HCT116 (cell line): ENCODE data around the gene ITIH1.

Experiments used
- ATF3 ChIP-seq: IDR thresholded peaks from 2 replicates; pipeline ENCODE4 v1.6.1; 2012
- CEBPB ChIP-seq: IDR thresholded peaks from 2 replicates; pipeline ENCODE4 v1.6.1; 2012; ENCODE audit warnings: low read depth
- CTCF ChIP-seq, 3 experiments: fragments of 200-600 bp in 1 of 3; sonication (generic) in 1 of 3; IDR thresholded peaks in 2 of 3; conservative IDR thresholded peaks in 1 of 3; 2 replicates each; pipeline ENCODE4 v1.5.1; 2012 to 2017; ENCODE audit warnings: low read depth in 2 of 3, low read length in 2 of 3, antibody characterized with exemption in 1 of 3, borderline replicate concordance in 1 of 3, control low read depth in 1 of 3, mild to moderate bottlenecking in 1 of 3, mixed read lengths in 1 of 3, mixed run types in 1 of 3, moderate library complexity in 1 of 3; ENCODE audit not compliant: insufficient read depth in 1 of 3
- EZH2 ChIP-seq: fragments of 200-600 bp; sonication (generic); IDR thresholded peaks from 2 replicates; pipeline ENCODE4 v1.6.1; 2017; ENCODE audit warnings: antibody characterized with exemption, mixed run types
- EZH2phosphoT487 ChIP-seq: fragments of 200-600 bp; IDR thresholded peaks from 2 replicates; pipeline ENCODE4 v1.6.1; 2018; ENCODE audit warnings: antibody characterized with exemption, borderline replicate concordance
- POLR2A ChIP-seq: IDR thresholded peaks from 2 replicates; pipeline ENCODE4 v1.7.0; 2011; ENCODE audit warnings: borderline replicate concordance; ENCODE audit not compliant: insufficient read depth, insufficient read length; ENCODE audit errors: extremely low read depth
- POLR2AphosphoS5 ChIP-seq: IDR thresholded peaks from 2 replicates; pipeline ENCODE4 v1.6.1; 2011; ENCODE audit warnings: mild to moderate bottlenecking, low read depth, low read length, moderate library complexity
- SP1 ChIP-seq: IDR thresholded peaks from 2 replicates; pipeline ENCODE4 v1.6.1; 2012; ENCODE audit warnings: low read depth
- ZNF274 ChIP-seq: fragments of 200-500 bp; sonication (Bioruptor generic); IDR thresholded peaks from 2 replicates; pipeline ENCODE4 v1.6.1; 2014; ENCODE audit warnings: mild to moderate bottlenecking, low read depth, low read length, inconsistent platforms

DNA sequence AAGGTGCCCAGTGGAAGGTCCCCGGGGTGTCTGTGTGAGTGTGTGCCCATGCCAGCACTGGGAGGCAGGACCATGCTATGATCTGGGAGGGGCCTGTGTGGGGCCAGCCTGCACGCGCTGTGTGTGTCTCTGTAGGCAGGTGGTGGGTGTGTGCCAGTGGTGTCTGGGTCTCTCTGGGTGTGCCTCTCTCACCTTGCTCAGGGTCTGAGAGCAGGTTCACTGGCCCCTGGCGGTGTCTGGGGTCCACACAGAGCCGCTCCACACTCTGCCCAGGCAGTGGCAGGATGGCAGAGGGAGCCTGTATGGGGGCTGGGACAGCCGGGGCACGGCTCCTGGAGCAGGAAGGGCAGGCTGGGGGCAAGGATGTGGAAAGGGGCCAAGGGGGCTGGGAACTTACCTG, 40.5 kb downstream of the ITIH1 start:
- no peak for TF ChIP-seq CTCF (IDR thresholded peaks at IDR 0.05 in 2 of 3, conservative IDR thresholded peaks at IDR 0.05 in 1 of 3; ENCODE audit: borderline replicate concordance in 1 of 3, insufficient read depth in 1 of 3, low read depth in 2 of 3, low read length in 2 of 3)
- TF ChIP-seq ZNF274, result no peak
- TF ChIP-seq EZH2phosphoT487, result no peak
- no peak for TF ChIP-seq CEBPB
- TF ChIP-seq ATF3, result no peak
- TF ChIP-seq POLR2A, result no peak
- TF ChIP-seq POLR2AphosphoS5, result no peak
- TF ChIP-seq EZH2, result no peak
- TF ChIP-seq SP1, result no peak
